IMR-90 (cell line): Measurements from ENCODE around the gene LMAN2L. TPM values are rescaled to one million over a fixed set of nuclear protein-coding genes. Genes with fewer than 3 reads are reported as not detected.

Experiments used
- ATAC-seq: fragments of 200-7000 bp; cut with Tn5 transposase; 2 replicates; pipeline ENCODE4 v1.9.1; 2020; ENCODE audit warnings: low read depth, mild to moderate bottlenecking, moderate library complexity
- BruUV-seq: library from RNA; stranded (reverse); fragments of 400-500 nt; replicated peaks from 2 replicates; lab custom pipeline; 2021; lab: Mats Ljungman, UMichigan
- CTCF ChIA-PET: fragments of 300-600 bp; formaldehyde crosslinking; extraction: SDS; loops from one replicate; lab custom pipeline; 2021; ENCODE audit warnings: antibody characterized with exemption; lab: Yijun Ruan, JAX
- POLR2A ChIA-PET: fragments of 300-600 bp; sonication (Branson Sonifier 250); formaldehyde crosslinking; loops from one replicate; lab custom pipeline; 2022; ENCODE audit warnings: antibody characterized with exemption; ENCODE audit not compliant: unreplicated experiment; lab: Charles Lee
- DNase-seq: peaks from one replicate; pipeline ENCODE4 v3.0.0; 2013
- H2AFZ ChIP-seq: replicated peaks from 2 replicates; pipeline ENCODE3; 2013; ENCODE audit warnings: low read length, mild to moderate bottlenecking; ENCODE audit not compliant: poor library complexity
- H2AK5ac ChIP-seq: 2 replicates; pipeline ENCODE4 v1.6.1; 2013; ENCODE audit warnings: low read depth, low read length, inconsistent platforms
- H2AK9ac ChIP-seq: replicated peaks from 2 replicates; pipeline ENCODE3; 2013; ENCODE audit warnings: mild to moderate bottlenecking, low read depth, low read length, moderate library complexity; ENCODE audit not compliant: poor library complexity
- H2BK120ac ChIP-seq: 2 replicates; pipeline ENCODE4 v1.6.1; 2013; ENCODE audit warnings: low read depth, low read length, inconsistent platforms
- H2BK15ac ChIP-seq: 3 replicates; pipeline ENCODE4 v1.6.1; 2013; ENCODE audit warnings: low read depth, low read length, inconsistent platforms
- H2BK20ac ChIP-seq: 2 replicates; pipeline ENCODE4 v1.6.1; 2013; ENCODE audit warnings: low read depth, mild to moderate bottlenecking, inconsistent platforms, low read length, moderate library complexity
- H2BK5ac ChIP-seq: 2 replicates; pipeline ENCODE4 v1.6.1; 2013; ENCODE audit warnings: mild to moderate bottlenecking, low read depth, low read length, inconsistent platforms; ENCODE audit not compliant: poor library complexity, severe bottlenecking
- H3K14ac ChIP-seq: replicated peaks from 2 replicates; pipeline ENCODE4 v1.6.1; 2013; ENCODE audit warnings: low read depth, low read length, inconsistent platforms
- H3K18ac ChIP-seq: 2 replicates; pipeline ENCODE4 v1.6.1; 2013; ENCODE audit warnings: low read depth, low read length, control low read depth
- H3K23ac ChIP-seq: 2 replicates; pipeline ENCODE4 v1.6.1; 2013; ENCODE audit warnings: low read depth, low read length, inconsistent platforms
- H3K27ac ChIP-seq: 2 replicates; pipeline ENCODE4 v1.5.1; 2013; ENCODE audit warnings: mild to moderate bottlenecking, control low read depth, low read length; ENCODE audit not compliant: insufficient read depth
- H3K27me3 ChIP-seq: 2 replicates; pipeline ENCODE4 v1.6.1; 2013; ENCODE audit warnings: low read length; ENCODE audit not compliant: control insufficient read depth, insufficient read depth
- H3K36me3 ChIP-seq: 2 replicates; pipeline ENCODE4 v1.6.1; 2013; ENCODE audit warnings: low read length, mixed read lengths; ENCODE audit not compliant: control insufficient read depth, insufficient read depth
- H3K4ac ChIP-seq: 2 replicates; pipeline ENCODE4 v1.6.1; 2013; ENCODE audit warnings: low read depth, low read length, inconsistent platforms
- H3K4me1 ChIP-seq: 2 replicates; pipeline ENCODE4 v1.6.1; 2013; ENCODE audit warnings: low read length, mixed read lengths; ENCODE audit not compliant: control insufficient read depth, insufficient read depth
- H3K4me2 ChIP-seq: 2 replicates; pipeline ENCODE4 v1.6.1; 2013; ENCODE audit warnings: low read depth, mild to moderate bottlenecking, control low read depth, low read length, moderate library complexity
- H3K4me3 ChIP-seq: 2 replicates; pipeline ENCODE4 v1.5.1; 2013; ENCODE audit warnings: low read depth, mild to moderate bottlenecking, control low read depth, low read length, moderate library complexity; ENCODE audit not compliant: insufficient read depth
- H3K56ac ChIP-seq: 2 replicates; pipeline ENCODE4 v1.6.1; 2013; ENCODE audit warnings: low read length, inconsistent platforms; ENCODE audit not compliant: insufficient read depth; ENCODE audit errors: extremely low read depth
- H3K79me1 ChIP-seq, 2 experiments: 2 replicates each; pipeline ENCODE4 v1.6.1; 2013; ENCODE audit warnings: low read length in 2 of 2, inconsistent platforms in 1 of 2, low read depth in 1 of 2
- H3K9ac ChIP-seq: 2 replicates; pipeline ENCODE4 v1.6.1; 2013; ENCODE audit warnings: low read depth, low read length, control low read depth
- H3K9me1 ChIP-seq: 2 replicates; pipeline ENCODE4 v1.6.1; 2013; ENCODE audit warnings: low read length, inconsistent platforms; ENCODE audit not compliant: insufficient read depth
- H3K9me3 ChIP-seq: 2 replicates; pipeline ENCODE4 v1.6.1; 2013; ENCODE audit warnings: low read length; ENCODE audit not compliant: control insufficient read depth, insufficient read depth
- H4K20me1 ChIP-seq: 2 replicates; pipeline ENCODE4 v1.6.1; 2013; ENCODE audit warnings: low read length, inconsistent platforms; ENCODE audit not compliant: insufficient read depth
- H4K5ac ChIP-seq: 2 replicates; pipeline ENCODE4 v1.6.1; 2013; ENCODE audit warnings: mild to moderate bottlenecking, low read depth, low read length, control low read depth
- H4K8ac ChIP-seq, 2 experiments: 2 replicates each; pipeline ENCODE4 v1.6.1; 2013; ENCODE audit warnings: low read depth in 2 of 2, low read length in 2 of 2, control low read depth in 1 of 2, inconsistent platforms in 1 of 2
- H4K91ac ChIP-seq: 2 replicates; pipeline ENCODE4 v1.6.1; 2013; ENCODE audit warnings: low read depth, low read length, inconsistent platforms; ENCODE audit not compliant: insufficient read depth
- BHLHE40 ChIP-seq: fragments of 150-350 bp; IDR thresholded peaks from 2 replicates; pipeline ENCODE4 v1.6.1; 2016; ENCODE audit warnings: mild to moderate bottlenecking, low read depth, low read length
- CEBPB ChIP-seq: IDR thresholded peaks from 2 replicates; pipeline ENCODE4 v1.6.1; 2012; ENCODE audit warnings: low read depth, low read length, improper control_type of control experiment
- CHD1 ChIP-seq: IDR thresholded peaks from 2 replicates; pipeline ENCODE4 v1.6.1; 2012; ENCODE audit warnings: low read depth, low read length, improper control_type of control experiment
- FOS ChIP-seq: fragments of 150-350 bp; IDR thresholded peaks from 2 replicates; pipeline ENCODE4 v1.6.1; 2016; ENCODE audit warnings: low read depth, low read length
- MAFK ChIP-seq: IDR thresholded peaks from 2 replicates; pipeline ENCODE4 v1.6.1; 2012; ENCODE audit warnings: low read depth, low read length, improper control_type of control experiment
- MAZ ChIP-seq: IDR thresholded peaks from 2 replicates; pipeline ENCODE4 v1.6.1; 2012; ENCODE audit warnings: low read depth, mild to moderate bottlenecking, low read length, improper control_type of control experiment, moderate library complexity, borderline replicate concordance
- MXI1 ChIP-seq: IDR thresholded peaks from 2 replicates; pipeline ENCODE4 v1.6.1; 2012; ENCODE audit warnings: low read depth, mild to moderate bottlenecking, low read length, moderate library complexity, borderline replicate concordance
- NFE2L2 ChIP-seq: fragments of 150-350 bp; IDR thresholded peaks from 2 replicates; pipeline ENCODE4 v1.6.1; 2016; ENCODE audit warnings: low read depth, mild to moderate bottlenecking, low read length
- POLR2A ChIP-seq: IDR thresholded peaks from 2 replicates; pipeline ENCODE4 v1.6.1; 2012; ENCODE audit warnings: mild to moderate bottlenecking, low read depth, low read length
- RAD21 ChIP-seq: IDR thresholded peaks from 2 replicates; pipeline ENCODE4 v1.6.1; 2012; ENCODE audit warnings: low read length, improper control_type of control experiment
- RCOR1 ChIP-seq: IDR thresholded peaks from 2 replicates; pipeline ENCODE4 v1.6.1; 2012; ENCODE audit warnings: mild to moderate bottlenecking, low read length, improper control_type of control experiment; ENCODE audit not compliant: insufficient replicate concordance
- RFX5 ChIP-seq: IDR thresholded peaks from 2 replicates; pipeline ENCODE4 v1.8.0; 2012; ENCODE audit warnings: low read depth, mild to moderate bottlenecking, low read length, moderate library complexity
- SMC3 ChIP-seq: fragments of 150-350 bp; IDR thresholded peaks from 2 replicates; pipeline ENCODE4 v1.6.1; 2016; ENCODE audit warnings: low read depth, mild to moderate bottlenecking, antibody characterized with exemption, low read length, moderate library complexity
- USF2 ChIP-seq: fragments of 150-350 bp; IDR thresholded peaks from 2 replicates; pipeline ENCODE4 v1.6.1; 2017; ENCODE audit warnings: mild to moderate bottlenecking, antibody characterized with exemption, low read length, low read depth
- WGBS, 2 experiments: methylation state at CpG; one replicate each; pipeline versions ENCODE4 v1.1.5 to v1.1.7; 2013; ENCODE audit warnings: missing lambda C conversion rate in 2 of 2; ENCODE audit not compliant: insufficient read length in 1 of 2; ENCODE audit errors: extremely low coverage in 2 of 2; 5-methylcytosine and 5-hydroxymethylcytosine counted together
- dilution Hi-C: fragments of 300-500 bp; cut with HindIII; formaldehyde crosslinking; loops from one replicate; pipeline ENCODE4 v1.14.3; 2018; ENCODE audit warnings: low sequenced_read_pairs; ENCODE audit not compliant: unreplicated experiment
- in situ Hi-C: fragments of 300-500 bp; cut with MboI; formaldehyde crosslinking; loops from 3 replicates; pipeline ENCODE4 v1.14.3; 2019; ENCODE audit warnings: low sequenced_read_pairs, inconsistent platforms, mixed read lengths
- intact Hi-C: fragments of 100-400 bp; cut with micrococcal nuclease; formaldehyde crosslinking; loops from 2 replicates; pipeline ENCODE4 v1.10.0; 2022
- polyA plus RNA-seq, 3 experiments: library from polyadenylated mRNA; depleted of rRNA; stranded (reverse); fragments of >200 nt; gene quantifications; 2 replicates each; pipeline ENCODE4 v1.2.3, GENCODE V29; 2012; ENCODE audit warnings: low replicate concordance in 1 of 3
- total RNA-seq: library from RNA; depleted of rRNA; stranded (reverse); fragments of >200 nt; gene quantifications from 2 replicates; pipeline ENCODE4 v1.2.3, GENCODE V29; 2012
- TF ChIP-seq, protein P1 (sequence below): fragments of 150-350 bp; IDR thresholded peaks from 2 replicates; pipeline ENCODE4 v1.6.1; 2016; ENCODE audit warnings: low read depth, mild to moderate bottlenecking, low read length, moderate library complexity, borderline replicate concordance
- TF ChIP-seq, protein P2 (sequence below): conservative IDR thresholded peaks from 2 replicates; pipeline ENCODE4 v1.5.1; 2012; ENCODE audit warnings: mild to moderate bottlenecking, low read depth, low read length, improper control_type of control experiment

LMAN2L gene
- total and polyA plus RNA-seq, 2 of the 4 experiments (the other 2 are of a cell fraction) = 22.5 to 22.9 TPM

GRCh38 chr2:96789245-96789617, 49.4 kb upstream of the LMAN2L start:
- Histone ChIP-seq H3K79me1 (no peaks in the 10 kb centered on the region; a peak in 1 of 4 replicates), H2AK5ac (no peak overlapping the region), H2BK120ac (no peak overlapping the region), H3K9me1 (peaks cover 11% of the 10 kb centered on the region), H3K23ac (no peak overlapping the region), H2AK9ac (no peak overlapping the region), H2BK20ac (no peak overlapping the region), H2BK15ac (no peak overlapping the region), H3K4ac (no peak overlapping the region), H3K36me3 (no peaks in the 10 kb centered on the region), H3K4me2 (no peak overlapping the region), H3K14ac (no peak overlapping the region), H3K56ac (no peak overlapping the region), H4K8ac (no peak overlapping the region), H4K20me1 (peaks cover 2% of the 10 kb centered on the region), H3K9me3 (no peaks in the 10 kb centered on the region), H4K5ac (no peak overlapping the region), H3K4me1 (peaks cover 6% of the 10 kb centered on the region), H3K9ac (no peak overlapping the region), H3K18ac (no peak overlapping the region), H2BK5ac (no peak overlapping the region), H3K27me3 (no peaks in the 10 kb centered on the region), H3K27ac (no peak overlapping the region), H4K91ac (no peak overlapping the region), H2AFZ (no peak overlapping the region), H3K4me3 (no peak overlapping the region)
- in situ Hi-C loops (no loop called here), dilution Hi-C loops (no loop called here), intact Hi-C loops (no loop called here)
- CTCF ChIA-PET = no interaction called here
- POLR2A ChIA-PET = no interaction called here
- TF ChIP-seq MXI1 (no peak), RCOR1 (no peak), USF2 (no peak), MAFK (no peak), CHD1 (no peak), MAZ (no peak), POLR2A (no peak), FOS (no peak), RAD21 (no peak), NFE2L2 (no peak), CEBPB (no peak), BHLHE40 (no peak), SMC3 (no peak), RFX5 (no peak)
- TF ChIP-seq, protein P1, sequence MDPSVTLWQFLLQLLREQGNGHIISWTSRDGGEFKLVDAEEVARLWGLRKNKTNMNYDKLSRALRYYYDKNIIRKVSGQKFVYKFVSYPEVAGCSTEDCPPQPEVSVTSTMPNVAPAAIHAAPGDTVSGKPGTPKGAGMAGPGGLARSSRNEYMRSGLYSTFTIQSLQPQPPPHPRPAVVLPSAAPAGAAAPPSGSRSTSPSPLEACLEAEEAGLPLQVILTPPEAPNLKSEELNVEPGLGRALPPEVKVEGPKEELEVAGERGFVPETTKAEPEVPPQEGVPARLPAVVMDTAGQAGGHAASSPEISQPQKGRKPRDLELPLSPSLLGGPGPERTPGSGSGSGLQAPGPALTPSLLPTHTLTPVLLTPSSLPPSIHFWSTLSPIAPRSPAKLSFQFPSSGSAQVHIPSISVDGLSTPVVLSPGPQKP = no peak
- TF ChIP-seq, protein P2, sequence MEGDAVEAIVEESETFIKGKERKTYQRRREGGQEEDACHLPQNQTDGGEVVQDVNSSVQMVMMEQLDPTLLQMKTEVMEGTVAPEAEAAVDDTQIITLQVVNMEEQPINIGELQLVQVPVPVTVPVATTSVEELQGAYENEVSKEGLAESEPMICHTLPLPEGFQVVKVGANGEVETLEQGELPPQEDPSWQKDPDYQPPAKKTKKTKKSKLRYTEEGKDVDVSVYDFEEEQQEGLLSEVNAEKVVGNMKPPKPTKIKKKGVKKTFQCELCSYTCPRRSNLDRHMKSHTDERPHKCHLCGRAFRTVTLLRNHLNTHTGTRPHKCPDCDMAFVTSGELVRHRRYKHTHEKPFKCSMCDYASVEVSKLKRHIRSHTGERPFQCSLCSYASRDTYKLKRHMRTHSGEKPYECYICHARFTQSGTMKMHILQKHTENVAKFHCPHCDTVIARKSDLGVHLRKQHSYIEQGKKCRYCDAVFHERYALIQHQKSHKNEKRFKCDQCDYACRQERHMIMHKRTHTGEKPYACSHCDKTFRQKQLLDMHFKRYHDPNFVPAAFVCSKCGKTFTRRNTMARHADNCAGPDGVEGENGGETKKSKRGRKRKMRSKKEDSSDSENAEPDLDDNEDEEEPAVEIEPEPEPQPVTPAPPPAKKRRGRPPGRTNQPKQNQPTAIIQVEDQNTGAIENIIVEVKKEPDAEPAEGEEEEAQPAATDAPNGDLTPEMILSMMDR = no peak
- ATAC-seq (no peak), DNase-seq (no peak)
- WGBS, 2 experiments = 100% methylated on average over 2 of the region's 6 CpGs; no CpG with 5 or more reads in 1 of the 2 experiments
- no TSS peak for BruUV-seq
